K562 (cell line): ENCODE data around the gene STK17A. TPM values are rescaled to one million over a fixed set of nuclear protein-coding genes. Genes with fewer than 3 reads are reported as not detected.
A peak's percentile ranks its signal among the peaks of the same experiment; 100 is the strongest.

Experiments
- CBFB ChIP-seq: sonication (generic); formaldehyde crosslinking; IDR thresholded peaks from 2 replicates; pipeline ENCODE4 v1.4.0; 2020; ENCODE audit warnings: mild to moderate bottlenecking, missing genetic modification reagents
- CEBPZ ChIP-seq: fragments of 150-350 bp; IDR thresholded peaks from 2 replicates; pipeline ENCODE4 v1.6.1; 2014; ENCODE audit warnings: low read depth, mild to moderate bottlenecking, low read length, borderline replicate concordance
- GABPB2 ChIP-seq: fragments of 250-450 bp; sonication (Bioruptor Pico); conservative IDR thresholded peaks from 2 replicates; pipeline ENCODE4 v1.5.1; 2021; ENCODE audit warnings: mild to moderate bottlenecking
- GTF2E2 ChIP-seq: fragments of 200-800 bp; sonication (Bioruptor generic); IDR thresholded peaks from 2 replicates; pipeline ENCODE4 v1.6.1; 2016; ENCODE audit warnings: missing genetic modification characterization, missing compliant biosample characterization
- HMGXB4 ChIP-seq: sonication (generic); formaldehyde crosslinking; IDR thresholded peaks from 2 replicates; pipeline ENCODE4 v1.8.1; 2023; ENCODE audit warnings: mild to moderate bottlenecking, missing genetic modification reagents
- MIER1 ChIP-seq: fragments of 450-650 bp; IDR thresholded peaks from 2 replicates; pipeline ENCODE4 v1.6.1; 2016; ENCODE audit warnings: antibody characterized with exemption, mild to moderate bottlenecking, low read depth
- NFRKB ChIP-seq: fragments of 450-650 bp; IDR thresholded peaks from 2 replicates; pipeline ENCODE4 v1.6.1; 2016; ENCODE audit warnings: low read depth
- PHF21A ChIP-seq: fragments of 450-650 bp; IDR thresholded peaks from 2 replicates; pipeline ENCODE4 v1.6.1; 2017; ENCODE audit warnings: low read depth, borderline replicate concordance
- POLR3G ChIP-seq: IDR thresholded peaks from 2 replicates; pipeline ENCODE4 v1.6.1; 2011; ENCODE audit not compliant: insufficient read length, insufficient replicate concordance; ENCODE audit errors: extremely low read depth
- PTBP1 ChIP-seq: fragments of 200-400 bp; formaldehyde crosslinking; IDR thresholded peaks from 2 replicates; pipeline ENCODE4 v1.6.1; 2017; ENCODE audit warnings: low read depth, low read length
- SUPT5H ChIP-seq: fragments of 450-650 bp; IDR thresholded peaks from 2 replicates; pipeline ENCODE4 v1.6.1; 2016
- ZNF57 ChIP-seq: fragments of 450-650 bp; formaldehyde crosslinking; IDR thresholded peaks from 2 replicates; pipeline ENCODE4 v1.4.0; 2020; ENCODE audit warnings: mild to moderate bottlenecking, moderate library complexity
- ZNF696 ChIP-seq: fragments of 250-450 bp; sonication (Bioruptor Pico); conservative IDR thresholded peaks from 2 replicates; pipeline ENCODE4 v1.4.0; 2020; ENCODE audit warnings: mild to moderate bottlenecking, moderate library complexity
- ZSCAN29 ChIP-seq: fragments of 450-650 bp; IDR thresholded peaks from 2 replicates; pipeline ENCODE4 v1.6.1; 2017
- polyA plus RNA-seq, 8 experiments: library from polyadenylated mRNA; depleted of rRNA in 4 of 8; stranded (reverse) in 5 of 8; unstranded in 3 of 8; fragments of >200 nt; fragmentation: Nextera tagmentation in 2 of 8; fragmentation: Illumina TruSeq in 1 of 8; extraction: Ambion mirVana in 2 of 8; extraction: Trizol in 1 of 8; gene quantifications; 2 replicates each; pipeline versions ENCODE4 v1.2.1 to v1.2.3, GENCODE V29; 2011 to 2014; ENCODE audit warnings: inconsistent platforms in 1 of 8, missing spikeins in 1 of 8
- total RNA-seq, 7 experiments: library from RNA; depleted of rRNA in 6 of 7; stranded (reverse); fragments of >200 nt in 6 of 7; fragmentation: Illumina TruSeq in 2 of 7; extraction: Trizol in 2 of 7; gene quantifications; 2 replicates each; pipeline versions ENCODE4 v1.2.1 to v1.2.3, GENCODE V29; 2011 to 2021; ENCODE audit warnings: low replicate concordance in 1 of 7
- TF ChIP-seq, protein P1 (sequence below): fragments of 250-450 bp; sonication (Bioruptor Pico); IDR thresholded peaks from 2 replicates; pipeline ENCODE4 v1.5.1; 2021; ENCODE audit warnings: mild to moderate bottlenecking
- TF ChIP-seq, protein P2 (sequence below), 3 experiments: fragments of 200-800 bp in 1 of 3; fragments of 250-450 bp in 1 of 3; fragments of 450-650 bp in 1 of 3; sonication (Bioruptor Pico) in 1 of 3; sonication (Bioruptor generic) in 1 of 3; formaldehyde crosslinking in 1 of 3; IDR thresholded peaks; 2 replicates each; pipeline versions ENCODE4 v1.6.1 to v1.8.0; 2016 to 2022; ENCODE audit warnings: mild to moderate bottlenecking in 2 of 3, missing genetic modification characterization in 2 of 3, missing compliant biosample characterization in 1 of 3, moderate library complexity in 1 of 3
- TF ChIP-seq, protein P3 (sequence below): fragments of 450-650 bp; IDR thresholded peaks from 2 replicates; pipeline ENCODE4 v1.6.1; 2016

Gene STK17A
- total and polyA plus RNA-seq, 9 of the 15 experiments (the other 6 are each of a cell fraction or from before 2014, with no cell fraction given), result 3.4 to 16.3 (median 13.2) TPM

DNA sequence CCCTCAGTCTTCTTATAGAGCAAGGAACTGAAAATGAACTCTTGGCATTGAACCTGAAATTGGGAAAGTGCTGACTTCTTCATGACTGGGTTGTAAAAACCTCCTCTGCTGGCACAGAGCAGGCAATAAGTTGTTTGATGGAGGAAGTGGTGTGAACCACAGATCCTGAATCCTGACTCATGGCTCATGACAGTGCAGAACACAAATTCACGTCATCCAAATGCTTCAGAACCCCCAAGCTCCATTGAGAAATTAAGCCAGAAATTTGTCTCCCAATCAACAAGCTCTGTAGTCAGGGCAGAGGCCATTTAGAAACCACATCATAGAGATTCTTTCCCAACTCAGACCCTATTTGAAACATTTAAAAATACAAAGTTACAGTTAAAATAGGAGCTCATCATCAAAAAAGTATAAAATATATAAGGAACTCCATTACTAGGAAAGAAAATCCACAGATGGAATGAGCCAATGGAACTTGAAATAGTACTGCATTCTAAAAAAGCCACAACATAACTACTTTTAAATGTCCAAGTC is 10.3 kb upstream of the STK17A start (continued):
- TF ChIP-seq CBFB (CRISPR knock-in tag), result no peak
- TF ChIP-seq PHF21A, result no peak
- TF ChIP-seq POLR3G, result no peak
- TF ChIP-seq SUPT5H, result 0 out of 2 replicates have a peak, but pooled peaks have one; percentile 21
- TF ChIP-seq MIER1, result no peak
- TF ChIP-seq NFRKB, result peak; percentile 58; the same call in 1 of the 2 replicates
- no peak for TF ChIP-seq CEBPZ
- TF ChIP-seq HMGXB4 (CRISPR knock-in tag), result no peak
- no peak; the same call in 1 of the 2 replicates for TF ChIP-seq ZNF57 (CRISPR knock-in tag)
- TF ChIP-seq, protein P1, sequence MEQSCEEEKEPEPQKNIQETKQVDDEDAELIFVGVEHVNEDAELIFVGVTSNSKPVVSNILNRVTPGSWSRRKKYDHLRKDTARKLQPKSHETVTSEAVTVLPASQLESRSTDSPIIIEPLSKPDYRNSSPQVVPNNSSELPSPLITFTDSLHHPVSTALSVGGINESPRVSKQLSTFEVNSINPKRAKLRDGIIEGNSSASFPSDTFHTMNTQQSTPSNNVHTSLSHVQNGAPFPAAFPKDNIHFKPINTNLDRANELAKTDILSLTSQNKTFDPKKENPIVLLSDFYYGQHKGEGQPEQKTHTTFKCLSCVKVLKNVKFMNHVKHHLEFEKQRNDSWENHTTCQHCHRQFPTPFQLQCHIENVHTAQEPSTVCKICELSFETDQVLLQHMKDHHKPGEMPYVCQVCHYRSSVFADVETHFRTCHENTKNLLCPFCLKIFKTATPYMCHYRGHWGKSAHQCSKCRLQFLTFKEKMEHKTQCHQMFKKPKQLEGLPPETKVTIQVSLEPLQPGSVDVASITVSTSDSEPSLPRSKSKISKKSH, result no peak
- TF ChIP-seq, protein P2, sequence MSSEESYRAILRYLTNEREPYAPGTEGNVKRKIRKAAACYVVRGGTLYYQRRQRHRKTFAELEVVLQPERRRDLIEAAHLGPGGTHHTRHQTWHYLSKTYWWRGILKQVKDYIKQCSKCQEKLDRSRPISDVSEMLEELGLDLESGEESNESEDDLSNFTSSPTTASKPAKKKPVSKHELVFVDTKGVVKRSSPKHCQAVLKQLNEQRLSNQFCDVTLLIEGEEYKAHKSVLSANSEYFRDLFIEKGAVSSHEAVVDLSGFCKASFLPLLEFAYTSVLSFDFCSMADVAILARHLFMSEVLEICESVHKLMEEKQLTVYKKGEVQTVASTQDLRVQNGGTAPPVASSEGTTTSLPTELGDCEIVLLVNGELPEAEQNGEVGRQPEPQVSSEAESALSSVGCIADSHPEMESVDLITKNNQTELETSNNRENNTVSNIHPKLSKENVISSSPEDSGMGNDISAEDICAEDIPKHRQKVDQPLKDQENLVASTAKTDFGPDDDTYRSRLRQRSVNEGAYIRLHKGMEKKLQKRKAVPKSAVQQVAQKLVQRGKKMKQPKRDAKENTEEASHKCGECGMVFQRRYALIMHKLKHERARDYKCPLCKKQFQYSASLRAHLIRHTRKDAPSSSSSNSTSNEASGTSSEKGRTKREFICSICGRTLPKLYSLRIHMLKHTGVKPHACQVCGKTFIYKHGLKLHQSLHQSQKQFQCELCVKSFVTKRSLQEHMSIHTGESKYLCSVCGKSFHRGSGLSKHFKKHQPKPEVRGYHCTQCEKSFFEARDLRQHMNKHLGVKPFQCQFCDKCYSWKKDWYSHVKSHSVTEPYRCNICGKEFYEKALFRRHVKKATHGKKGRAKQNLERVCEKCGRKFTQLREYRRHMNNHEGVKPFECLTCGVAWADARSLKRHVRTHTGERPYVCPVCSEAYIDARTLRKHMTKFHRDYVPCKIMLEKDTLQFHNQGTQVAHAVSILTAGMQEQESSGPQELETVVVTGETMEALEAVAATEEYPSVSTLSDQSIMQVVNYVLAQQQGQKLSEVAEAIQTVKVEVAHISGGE (CRISPR knock-in tag; IDR thresholded peaks at IDR 0.05), result no peak
- no peak for TF ChIP-seq ZNF696 (CRISPR knock-in tag)
- TF ChIP-seq GTF2E2, result no peak; the same call in 1 of the 2 replicates
- no peak for TF ChIP-seq GABPB2
- TF ChIP-seq PTBP1, result no peak
- TF ChIP-seq, protein P3, sequence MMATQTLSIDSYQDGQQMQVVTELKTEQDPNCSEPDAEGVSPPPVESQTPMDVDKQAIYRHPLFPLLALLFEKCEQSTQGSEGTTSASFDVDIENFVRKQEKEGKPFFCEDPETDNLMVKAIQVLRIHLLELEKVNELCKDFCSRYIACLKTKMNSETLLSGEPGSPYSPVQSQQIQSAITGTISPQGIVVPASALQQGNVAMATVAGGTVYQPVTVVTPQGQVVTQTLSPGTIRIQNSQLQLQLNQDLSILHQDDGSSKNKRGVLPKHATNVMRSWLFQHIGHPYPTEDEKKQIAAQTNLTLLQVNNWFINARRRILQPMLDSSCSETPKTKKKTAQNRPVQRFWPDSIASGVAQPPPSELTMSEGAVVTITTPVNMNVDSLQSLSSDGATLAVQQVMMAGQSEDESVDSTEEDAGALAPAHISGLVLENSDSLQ, result peak; percentile 29; the same call in 1 of the 2 replicates
- no peak for TF ChIP-seq ZSCAN29
